CD4-positive, alpha-beta T cell treated with Interleukin-21 for 1 hour (primary cell): Measurements from ENCODE around the gene COL24A1.
"Not testable (repeated sequence)": the region's sequence is repeated elsewhere in the genome, so short reads cannot be mapped to it uniquely, and the experiment has no call there.

Experiments used
- DNase-seq: peaks from one replicate; pipeline ENCODE4 v3.0.0-alpha.2; 2020

The COL24A1 gene

DNA sequence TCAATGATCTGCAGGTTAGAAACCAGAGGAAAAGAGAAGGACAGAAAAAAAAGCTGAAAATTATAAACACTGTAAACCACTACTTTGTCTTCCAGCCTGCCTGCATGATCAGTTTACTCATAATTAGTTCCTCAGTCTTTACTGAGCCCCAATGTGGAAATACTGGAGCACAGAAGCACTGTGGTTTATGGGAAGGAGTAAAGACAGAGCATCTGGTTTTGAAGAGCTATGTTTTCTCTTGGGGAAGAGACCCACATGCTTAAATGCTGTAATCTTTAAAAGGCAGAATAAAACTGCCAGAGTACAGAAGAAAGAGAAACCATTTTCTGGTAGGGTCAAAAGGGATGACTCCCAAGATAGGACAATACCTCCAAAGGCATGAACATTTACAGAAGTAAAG, 289.4 kb downstream of the COL24A1 start:
- no peak for DNase-seq

DNA sequence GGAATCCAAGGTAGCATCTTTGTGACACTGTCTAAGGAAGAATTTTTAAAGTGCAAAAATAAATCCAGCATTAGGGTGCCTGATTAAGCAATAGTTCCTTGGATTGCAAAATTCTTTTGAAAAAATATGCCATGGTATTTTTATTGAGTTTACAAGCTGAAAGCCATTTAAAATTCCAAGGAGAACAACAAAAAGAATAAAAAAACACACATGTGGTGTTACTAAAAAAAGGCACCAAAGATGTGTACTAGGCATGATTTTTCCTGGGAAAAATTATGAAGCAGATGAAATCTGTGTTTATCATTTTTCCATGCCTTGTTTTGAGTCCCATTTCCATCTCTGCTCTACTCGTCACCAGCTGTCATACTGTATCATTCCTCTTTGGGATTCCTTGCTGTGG, 291.4 kb downstream of the COL24A1 start:
- no peak for DNase-seq

GRCh38 chr1:85864727-85865126, 291.8 kb downstream of the COL24A1 start:
- DNase-seq = no peak

DNA sequence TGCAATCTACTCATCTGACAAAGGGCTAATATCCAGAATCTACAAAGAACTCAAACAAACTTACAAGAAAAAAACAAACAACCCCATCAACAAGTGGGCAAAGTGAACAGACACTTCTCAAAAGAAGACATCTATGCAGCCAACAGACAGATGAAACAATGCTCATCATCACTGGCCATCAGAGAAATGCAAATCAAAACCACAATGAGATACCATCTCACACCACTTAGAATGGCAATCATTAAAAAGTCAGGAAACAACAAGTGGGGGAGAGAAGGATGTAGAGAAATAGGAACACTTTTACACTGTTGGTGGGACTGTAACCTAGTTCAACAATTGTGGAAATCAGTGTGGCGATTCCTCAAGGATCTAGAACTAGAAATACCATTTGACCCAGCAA, 292.9 kb downstream of the COL24A1 start:
- DNase-seq = not testable (repeated sequence)

DNA sequence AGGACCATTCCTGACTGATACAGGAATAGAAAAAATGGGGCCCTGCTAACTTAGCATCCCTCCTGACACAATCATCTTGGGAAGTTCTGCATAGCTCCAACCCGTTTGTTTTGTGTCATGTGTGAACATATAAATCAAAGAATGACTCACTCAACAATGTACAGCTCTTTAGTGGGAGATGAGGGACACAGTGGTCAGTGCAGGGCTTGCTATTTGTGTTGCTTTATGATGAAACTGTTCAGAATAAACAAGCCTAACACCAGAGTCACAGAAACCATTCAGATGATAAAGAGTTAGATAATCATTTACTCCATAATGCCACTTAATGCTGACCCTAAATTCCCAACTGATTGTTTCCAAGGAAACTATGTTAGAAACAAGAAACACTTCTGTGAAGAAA, 294.1 kb downstream of the COL24A1 start:
- DNase-seq = no peak

- DNase-seq = no peak
Observed at GRCh38 chr1:85857991-85858390, 298.6 kb downstream of the COL24A1 start.

- no peak for DNase-seq
Observed at GRCh38 chr1:85850238-85850637, 306.3 kb downstream of the COL24A1 start.

DNA sequence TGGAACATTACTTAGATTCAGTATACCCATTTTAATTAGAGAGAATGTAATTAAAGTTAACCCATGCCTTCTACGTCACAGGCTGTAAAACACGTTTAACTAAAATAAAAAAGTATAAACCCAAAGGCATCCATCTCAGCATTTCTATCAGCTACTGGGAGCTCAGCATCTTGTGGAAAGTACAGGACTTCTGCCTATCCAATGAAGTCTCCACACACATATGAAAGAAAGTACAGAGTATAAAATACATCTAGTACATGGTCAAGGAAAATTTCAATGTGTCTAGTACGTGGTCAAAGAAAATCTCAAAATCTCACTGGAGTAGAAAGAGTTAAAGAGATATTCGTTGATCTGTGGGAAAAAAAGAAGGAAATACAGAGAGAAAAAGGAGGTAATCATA, 306.9 kb downstream of the COL24A1 start:
- DNase-seq = no peak

DNA sequence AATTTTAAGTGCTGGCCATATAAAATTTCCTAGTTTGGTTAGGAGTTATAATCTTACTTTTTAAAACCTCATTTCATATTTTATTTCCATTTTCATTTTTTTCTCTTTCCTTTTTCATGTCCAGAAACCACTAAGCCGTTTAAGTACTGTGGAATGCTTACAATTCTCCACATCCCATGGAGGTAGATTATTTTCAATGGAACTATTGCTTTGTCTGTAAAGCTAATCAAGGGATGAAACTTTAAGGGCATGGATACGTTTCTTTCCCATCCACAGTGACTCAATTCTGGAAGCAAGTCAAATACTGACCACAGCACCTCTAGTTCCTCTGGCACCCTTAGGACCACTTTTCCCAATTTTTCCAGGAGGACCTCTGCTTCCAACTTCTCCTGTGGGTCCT, 309.2 kb downstream of the COL24A1 start:
- no peak for DNase-seq

DNA sequence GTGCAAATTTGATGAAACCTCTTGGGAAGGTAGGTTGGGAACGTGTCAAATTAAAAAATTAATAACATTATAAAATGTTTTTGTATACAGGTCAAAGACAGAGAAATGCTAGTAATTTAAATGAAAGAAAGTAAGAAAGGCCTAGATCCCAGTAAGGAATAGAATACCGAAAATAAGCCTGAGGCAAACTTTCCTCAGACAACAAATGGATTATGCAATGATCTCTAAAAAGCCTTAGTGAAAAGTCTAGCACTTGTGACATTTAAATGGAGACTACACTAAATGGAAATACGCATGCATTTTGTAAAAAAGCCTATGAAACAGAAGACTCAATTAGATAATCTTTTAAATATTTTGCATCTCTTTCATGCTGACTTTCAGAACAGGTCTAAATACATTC, 309.9 kb downstream of the COL24A1 start:
- DNase-seq = no peak

DNA sequence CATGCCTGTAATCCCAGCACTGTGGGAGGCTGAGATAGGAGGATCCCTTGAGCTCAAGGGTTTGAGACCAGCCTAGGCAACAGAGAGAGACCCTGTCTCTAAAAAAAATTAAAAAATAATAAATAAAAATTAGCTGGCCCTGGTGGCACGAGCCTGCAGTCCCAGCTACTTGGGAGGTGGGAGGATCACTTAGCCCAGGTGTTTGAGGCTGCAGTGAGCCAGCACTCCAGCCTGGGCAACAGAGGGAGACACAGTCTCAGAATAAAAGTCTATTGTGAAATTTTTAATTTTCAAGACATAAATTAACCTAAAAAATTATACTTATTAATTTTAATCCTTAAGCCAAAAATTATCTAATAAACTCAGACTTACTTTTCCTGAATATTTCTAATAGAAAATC, 317.1 kb downstream of the COL24A1 start:
- DNase-seq = no peak

GRCh38 chr1:85838238-85838637, 318.3 kb downstream of the COL24A1 start:
- DNase-seq = no peak

DNA sequence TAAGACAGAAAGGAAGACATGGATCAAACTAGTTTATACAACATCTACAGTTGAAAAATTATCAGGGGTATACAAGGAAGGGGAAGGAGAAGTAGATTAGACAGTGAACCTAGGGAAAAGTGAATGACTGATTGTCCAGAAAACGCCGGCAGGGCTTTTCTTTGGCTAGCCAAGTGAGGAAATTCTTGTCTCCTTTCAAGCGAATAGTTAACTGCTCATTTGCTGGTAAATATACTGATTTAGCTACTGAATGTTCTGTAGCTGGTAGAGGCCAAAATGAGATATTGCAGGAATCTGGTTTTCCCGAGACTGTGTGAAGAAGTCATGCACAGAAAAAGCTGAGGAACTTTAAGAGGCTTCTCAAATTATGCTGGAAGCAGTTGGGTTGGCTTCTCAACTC, 319.8 kb downstream of the COL24A1 start:
- DNase-seq = no peak

- not testable (repeated sequence) for DNase-seq
Observed at GRCh38 chr1:85833165-85833564, 323.4 kb downstream of the COL24A1 start.

DNA sequence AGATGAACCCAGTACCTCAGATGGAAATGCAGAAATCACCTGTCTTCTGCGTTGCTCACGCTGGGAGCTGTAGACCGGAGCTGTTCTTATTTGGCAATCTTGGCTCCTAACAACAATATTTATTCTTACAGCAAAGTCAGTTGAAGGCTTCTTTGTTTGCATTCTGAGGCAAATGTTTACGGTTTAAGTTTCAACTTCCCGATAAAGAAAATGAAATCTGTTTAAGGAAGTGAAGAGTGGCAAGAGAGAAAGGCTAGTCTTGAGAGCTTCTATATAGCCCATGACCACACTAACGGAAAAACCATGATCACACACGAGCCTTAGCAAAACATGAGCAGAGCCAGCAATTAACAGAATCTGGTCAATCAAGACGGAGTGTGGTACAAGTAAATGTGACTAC, 325.7 kb downstream of the COL24A1 start:
- DNase-seq = no peak

DNA sequence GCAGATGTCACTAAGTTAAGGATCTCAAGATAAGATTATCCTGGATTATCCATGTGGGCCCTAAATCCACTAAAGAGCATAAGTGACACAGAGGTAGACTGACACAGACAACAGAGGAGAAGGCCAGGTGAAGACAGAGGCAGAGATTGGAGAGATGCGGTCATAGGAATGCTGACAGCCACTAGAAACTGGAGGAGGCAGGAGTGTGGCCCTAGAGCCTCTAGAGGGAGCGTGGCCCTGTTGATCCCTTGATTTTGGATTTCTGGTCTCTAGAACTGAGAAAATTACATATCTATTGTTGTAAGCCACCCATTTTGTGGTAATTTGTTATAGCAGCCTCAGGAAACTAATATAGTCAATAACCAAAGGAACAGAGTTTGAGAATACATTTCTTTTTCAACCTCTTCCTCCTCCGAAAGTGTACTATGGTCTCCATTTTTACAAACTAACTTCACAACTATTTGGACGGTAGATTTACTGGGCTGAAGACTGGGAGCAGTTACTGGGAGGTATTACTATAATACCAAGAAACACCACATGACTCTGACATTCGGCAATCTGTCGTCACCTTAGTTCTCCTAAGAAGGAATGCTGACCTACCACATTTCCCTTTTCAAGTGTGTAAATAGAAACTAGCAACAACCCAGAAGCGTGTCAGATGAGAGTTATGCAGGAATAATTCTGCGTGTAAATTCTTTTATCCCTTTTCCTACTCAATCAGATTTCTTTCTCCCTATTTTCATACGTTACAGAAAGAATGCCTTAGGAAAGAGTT, 332.3 kb downstream of the COL24A1 start:
- no peak for DNase-seq

GRCh38 chr1:85822696-85823095, 333.9 kb downstream of the COL24A1 start:
- no peak for DNase-seq

DNA sequence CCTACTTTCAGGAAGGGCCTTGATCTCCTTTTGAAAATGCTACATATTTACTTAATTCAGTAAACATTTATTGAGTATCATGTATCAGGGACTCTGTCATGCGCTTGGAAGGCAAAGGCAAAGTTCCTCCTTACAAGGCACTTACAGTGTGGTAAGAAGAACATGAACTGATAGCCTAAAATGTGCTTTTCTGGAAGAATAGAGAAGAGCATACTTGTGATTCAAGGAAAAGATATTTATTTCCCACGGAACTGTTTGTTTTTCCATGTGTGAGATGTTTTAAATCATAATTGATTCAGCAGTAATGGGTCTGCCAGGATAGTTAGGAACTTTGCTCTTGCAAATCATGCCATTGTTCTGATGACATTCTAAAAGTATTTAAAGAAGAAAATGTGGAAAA, 338.2 kb downstream of the COL24A1 start:
- DNase-seq = no peak

- DNase-seq = no peak
Observed at GRCh38 chr1:85816606-85817005, 340.0 kb downstream of the COL24A1 start.

GRCh38 chr1:85815906-85816305, 340.7 kb downstream of the COL24A1 start:
- no peak for DNase-seq

- DNase-seq = no peak
Observed at GRCh38 chr1:85806236-85806965, 350.2 kb downstream of the COL24A1 start.

GRCh38 chr1:85801520-85801919, 355.1 kb downstream of the COL24A1 start:
- no peak for DNase-seq

DNA sequence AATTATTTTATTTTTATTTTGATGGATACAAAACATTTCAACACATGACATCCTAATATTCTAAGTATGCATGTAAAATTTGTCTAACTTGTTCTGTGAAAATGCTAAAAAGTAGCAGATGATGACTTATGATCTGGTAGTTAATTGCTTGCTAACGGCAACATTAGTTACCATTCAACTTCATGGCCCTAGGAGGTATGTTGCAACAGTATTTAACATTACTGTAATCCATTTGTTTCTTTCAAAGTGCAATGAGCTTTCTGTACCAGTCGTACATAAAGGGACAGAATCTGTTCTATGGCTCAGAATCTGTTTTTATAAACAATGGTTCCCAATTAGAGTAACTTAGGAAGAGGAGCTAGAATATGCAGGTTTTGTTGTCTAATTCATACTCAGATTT, 356.8 kb downstream of the COL24A1 start:
- no peak for DNase-seq

DNA sequence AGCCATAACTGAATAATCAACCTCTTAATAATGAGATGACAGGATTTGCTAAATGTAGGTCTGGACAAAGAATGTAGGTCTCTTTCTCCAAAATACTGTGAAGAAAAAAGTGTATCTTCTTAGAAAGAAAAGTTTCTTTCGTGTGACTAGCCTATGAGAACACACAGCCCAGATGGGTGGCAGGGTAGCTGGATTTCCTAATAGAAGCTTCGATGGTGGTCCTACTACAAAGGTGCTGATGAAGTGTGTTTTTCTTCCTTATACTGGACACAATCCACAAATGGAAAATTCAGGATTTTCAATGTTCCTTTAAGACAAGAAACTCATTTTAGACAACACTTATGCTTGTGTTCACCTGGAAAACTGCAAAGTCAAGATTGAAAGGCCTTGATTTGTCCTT, 358.2 kb downstream of the COL24A1 start:
- DNase-seq = no peak

GRCh38 chr1:85777021-85777420, 379.6 kb downstream of the COL24A1 start:
- not testable (repeated sequence) for DNase-seq
